Cardiac muscle cell (in vitro differentiated cells and primary cell): ENCODE measurements around the gene CDK12. TPM values are rescaled to one million over a fixed set of nuclear protein-coding genes. Genes with fewer than 3 reads are reported as not detected.

Experiments used
- DNase-seq, 2 donors: peaks; one replicate each; pipeline versions ENCODE4 v3.0.0 to v3.0.0-alpha.2; 2010 to 2017; ENCODE audit warnings: low read depth in 1 of 2, low spot score in 1 of 2
- H3K27ac ChIP-seq: fragments of 200-600 bp; sonication (generic); 2 replicates; pipeline ENCODE4 v1.5.1; 2016
- H3K27me3 ChIP-seq: fragments of 200-600 bp; sonication (generic); 2 replicates; pipeline ENCODE4 v1.6.0; 2016; ENCODE audit warnings: control low read depth
- H3K36me3 ChIP-seq: fragments of 200-600 bp; sonication (generic); 2 replicates; pipeline ENCODE4 v1.5.1; 2016; ENCODE audit warnings: control low read depth
- H3K4me1 ChIP-seq: fragments of 200-600 bp; sonication (generic); 2 replicates; pipeline ENCODE4 v1.8.1; 2017; ENCODE audit warnings: low read depth, mild to moderate bottlenecking, mixed run types
- H3K4me3 ChIP-seq: fragments of 200-600 bp; sonication (generic); 2 replicates; pipeline ENCODE4 v1.5.1; 2016; ENCODE audit warnings: mild to moderate bottlenecking
- H3K9me3 ChIP-seq: fragments of 200-600 bp; sonication (generic); 2 replicates; pipeline ENCODE4 v1.5.1; 2017; ENCODE audit warnings: low read depth, mild to moderate bottlenecking, control low read depth
- polyA plus RNA-seq: library from polyadenylated mRNA; unstranded; fragments of >200 nt; fragmentation: Nextera tagmentation; extraction: Ambion mirVana; gene quantifications from 2 replicates; pipeline ENCODE4 v1.2.1, GENCODE V29; 2016
- total RNA-seq: library from RNA; depleted of rRNA; stranded (reverse); fragments of >200 nt; gene quantifications from 2 replicates; pipeline ENCODE4 v1.2.3, GENCODE V29; 2016
- TF ChIP-seq, protein P1 (sequence below): IDR thresholded peaks from 2 replicates; pipeline ENCODE4 v1.5.1; 2012; ENCODE audit warnings: low read depth, mild to moderate bottlenecking, low read length

CDK12 gene
- total and polyA plus RNA-seq, 2 experiments from 2014 or later = 10.9 to 47.1 TPM

DNA sequence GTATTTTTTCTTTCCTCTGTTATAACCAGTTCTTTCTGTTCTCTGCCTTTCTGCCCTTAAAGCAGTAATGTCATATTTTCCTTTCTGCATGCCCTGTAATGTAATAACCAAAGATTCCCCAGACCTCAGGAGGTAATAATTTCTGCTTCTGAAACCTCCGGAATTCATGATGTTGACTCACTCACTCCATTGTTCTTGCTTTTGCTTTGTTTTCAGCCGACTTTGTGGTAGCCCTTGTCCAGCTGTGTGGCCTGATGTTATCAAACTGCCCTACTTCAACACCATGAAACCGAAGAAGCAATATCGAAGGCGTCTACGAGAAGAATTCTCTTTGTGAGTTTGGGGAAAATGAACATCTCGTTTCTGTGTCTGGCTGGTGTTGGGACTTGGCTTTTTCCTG lies 55.9 kb downstream of the CDK12 start:
- TF ChIP-seq, protein P1, sequence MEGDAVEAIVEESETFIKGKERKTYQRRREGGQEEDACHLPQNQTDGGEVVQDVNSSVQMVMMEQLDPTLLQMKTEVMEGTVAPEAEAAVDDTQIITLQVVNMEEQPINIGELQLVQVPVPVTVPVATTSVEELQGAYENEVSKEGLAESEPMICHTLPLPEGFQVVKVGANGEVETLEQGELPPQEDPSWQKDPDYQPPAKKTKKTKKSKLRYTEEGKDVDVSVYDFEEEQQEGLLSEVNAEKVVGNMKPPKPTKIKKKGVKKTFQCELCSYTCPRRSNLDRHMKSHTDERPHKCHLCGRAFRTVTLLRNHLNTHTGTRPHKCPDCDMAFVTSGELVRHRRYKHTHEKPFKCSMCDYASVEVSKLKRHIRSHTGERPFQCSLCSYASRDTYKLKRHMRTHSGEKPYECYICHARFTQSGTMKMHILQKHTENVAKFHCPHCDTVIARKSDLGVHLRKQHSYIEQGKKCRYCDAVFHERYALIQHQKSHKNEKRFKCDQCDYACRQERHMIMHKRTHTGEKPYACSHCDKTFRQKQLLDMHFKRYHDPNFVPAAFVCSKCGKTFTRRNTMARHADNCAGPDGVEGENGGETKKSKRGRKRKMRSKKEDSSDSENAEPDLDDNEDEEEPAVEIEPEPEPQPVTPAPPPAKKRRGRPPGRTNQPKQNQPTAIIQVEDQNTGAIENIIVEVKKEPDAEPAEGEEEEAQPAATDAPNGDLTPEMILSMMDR = no peak
- no peak overlapping the region for H3K27ac ChIP-seq
- H3K27me3 ChIP-seq = no peaks in the 10 kb centered on the region
- H3K4me3 ChIP-seq = no peak overlapping the region
- H3K36me3 ChIP-seq = peaks cover 79% of the 10 kb centered on the region
- H3K9me3 ChIP-seq = no peaks in the 10 kb centered on the region
- no peaks in the 10 kb centered on the region for H3K4me1 ChIP-seq
- peak in 1 of 2 donors; percentile 77 for DNase-seq

DNA sequence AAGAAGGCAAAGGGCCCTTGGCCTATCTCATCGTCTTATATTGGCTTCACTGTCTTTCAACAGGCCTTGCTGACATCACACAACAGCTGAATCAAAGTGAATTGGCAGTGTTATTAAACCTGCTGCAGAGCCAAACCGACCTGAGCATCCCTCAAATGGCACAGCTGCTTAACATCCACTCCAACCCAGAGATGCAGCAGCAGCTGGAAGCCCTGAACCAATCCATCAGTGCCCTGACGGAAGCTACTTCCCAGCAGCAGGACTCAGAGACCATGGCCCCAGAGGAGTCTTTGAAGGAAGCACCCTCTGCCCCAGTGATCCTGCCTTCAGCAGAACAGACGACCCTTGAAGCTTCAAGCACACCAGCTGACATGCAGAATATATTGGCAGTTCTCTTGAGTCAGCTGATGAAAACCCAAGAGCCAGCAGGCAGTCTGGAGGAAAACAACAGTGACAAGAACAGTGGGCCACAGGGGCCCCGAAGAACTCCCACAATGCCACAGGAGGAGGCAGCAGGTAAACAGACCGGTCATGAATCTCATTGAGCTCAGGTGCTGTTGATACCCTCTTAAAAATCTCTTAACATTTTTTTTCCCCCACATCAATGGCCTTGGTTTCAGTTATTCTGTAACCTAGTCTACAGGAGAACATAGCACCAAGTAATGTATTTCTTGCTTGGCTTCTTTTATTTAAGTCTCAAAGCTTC lies 64.7 kb downstream of the CDK12 start:
- Histone ChIP-seq H3K9me3 (no peaks in the 10 kb centered on the region), H3K27me3 (no peaks in the 10 kb centered on the region), H3K36me3 (peaks cover 86% of the 10 kb centered on the region), H3K4me1 (no peaks in the 10 kb centered on the region), H3K4me3 (no peak overlapping the region), H3K27ac (no peak overlapping the region)
- TF ChIP-seq, protein P1 = no peak
- no peak for DNase-seq

DNA sequence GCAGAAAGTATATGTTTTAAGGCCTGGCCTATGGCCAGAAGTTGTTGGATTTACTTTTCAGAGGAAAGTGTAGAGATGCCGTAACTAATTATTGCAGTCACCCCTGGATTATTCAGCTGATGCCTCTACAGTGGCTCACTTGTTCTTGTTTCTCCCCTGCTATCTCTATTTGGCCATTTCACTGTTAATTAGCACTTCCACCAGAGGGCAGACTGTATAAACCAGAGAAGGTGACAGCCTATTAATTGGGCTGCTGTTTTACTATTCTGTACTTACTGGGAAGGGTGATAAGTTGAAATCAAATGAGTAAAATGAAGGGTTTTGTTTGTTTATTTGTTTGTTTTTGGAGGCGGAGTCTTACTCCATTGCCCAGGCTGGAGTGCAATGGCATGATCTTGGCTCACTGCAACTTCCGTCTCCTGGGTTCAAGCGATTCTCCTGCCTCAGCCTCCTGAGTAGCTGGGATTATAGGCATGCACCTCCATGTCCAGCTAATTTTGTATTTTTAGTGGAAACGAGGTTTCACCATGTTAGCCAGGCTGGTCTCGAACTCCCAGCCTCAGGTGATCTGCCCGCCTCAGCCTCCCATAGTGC lies 66.0 kb downstream of the CDK12 start:
- H3K4me3 ChIP-seq = no peak overlapping the region
- H3K4me1 ChIP-seq = no peaks in the 10 kb centered on the region
- no peaks in the 10 kb centered on the region for H3K27me3 ChIP-seq
- TF ChIP-seq, protein P1 = peak; percentile 59
- peaks cover 83% of the 10 kb centered on the region for H3K36me3 ChIP-seq
- H3K27ac ChIP-seq = no peak overlapping the region
- H3K9me3 ChIP-seq = no peaks in the 10 kb centered on the region
- peak; percentile 17 to 49 for DNase-seq

DNA sequence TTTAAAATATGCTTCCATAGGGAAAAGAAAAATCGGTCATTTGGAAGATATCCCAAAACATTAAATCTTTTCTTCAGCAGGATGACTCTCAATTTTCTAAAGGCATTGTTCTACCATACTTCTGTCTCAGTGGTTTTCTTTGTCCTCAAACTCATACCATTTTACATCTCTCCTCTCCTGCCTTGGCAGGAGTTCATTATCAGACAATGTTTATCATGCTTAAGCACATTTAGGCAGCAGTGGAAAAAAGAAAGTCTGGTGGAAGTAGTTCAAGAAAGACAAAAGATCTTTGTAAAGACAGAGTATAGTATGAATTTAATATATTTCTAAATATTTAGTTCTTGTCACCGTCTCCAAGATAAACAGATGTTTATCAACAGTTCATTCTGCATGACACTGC lies 68.2 kb downstream of the CDK12 start:
- Histone ChIP-seq H3K9me3 (no peaks in the 10 kb centered on the region), H3K27me3 (no peaks in the 10 kb centered on the region), H3K4me3 (no peak overlapping the region), H3K27ac (no peak overlapping the region), H3K4me1 (peaks cover 3% of the 10 kb centered on the region), H3K36me3 (peaks cover 63% of the 10 kb centered on the region)
- TF ChIP-seq, protein P1 = no peak
- DNase-seq = no peak

DNA sequence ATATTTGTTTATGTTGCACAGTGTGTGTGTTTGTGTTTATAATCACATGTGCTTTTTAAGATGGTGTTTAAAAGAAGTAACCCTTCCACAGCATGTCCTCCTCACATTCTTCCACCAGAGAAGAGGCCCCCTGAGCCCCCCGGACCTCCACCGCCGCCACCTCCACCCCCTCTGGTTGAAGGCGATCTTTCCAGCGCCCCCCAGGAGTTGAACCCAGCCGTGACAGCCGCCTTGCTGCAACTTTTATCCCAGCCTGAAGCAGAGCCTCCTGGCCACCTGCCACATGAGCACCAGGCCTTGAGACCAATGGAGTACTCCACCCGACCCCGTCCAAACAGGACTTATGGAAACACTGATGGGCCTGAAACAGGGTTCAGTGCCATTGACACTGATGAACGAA lies 69.2 kb downstream of the CDK12 start:
- Histone ChIP-seq H3K27me3 (no peaks in the 10 kb centered on the region), H3K9me3 (no peaks in the 10 kb centered on the region), H3K4me3 (no peak overlapping the region), H3K36me3 (peaks cover 53% of the 10 kb centered on the region), H3K4me1 (peaks cover 5% of the 10 kb centered on the region), H3K27ac (no peak overlapping the region)
- DNase-seq = no peak
- TF ChIP-seq, protein P1 = no peak
